Stomach smooth muscle (tissue), 2 donors: ENCODE data around the gene MAMSTR.
"Not testable (repeated sequence)": the region's sequence is repeated elsewhere in the genome, so short reads cannot be mapped to it uniquely, and the experiment has no call there.

Source experiments
- H3K27ac ChIP-seq: one replicate; pipeline ENCODE4 v1.7.0; 2013; ENCODE audit warnings: mild to moderate bottlenecking, low read length, inconsistent platforms
- H3K27me3 ChIP-seq, 2 donors: one replicate each; pipeline ENCODE4 v1.7.0; 2013; ENCODE audit warnings: low read length in 2 of 2; ENCODE audit not compliant: insufficient read depth in 2 of 2, control insufficient read depth in 1 of 2
- H3K36me3 ChIP-seq, 2 donors: one replicate each; pipeline ENCODE4 v1.7.0; 2013; ENCODE audit warnings: low read length in 2 of 2; ENCODE audit not compliant: control insufficient read depth in 2 of 2, insufficient read depth in 2 of 2
- H3K4me1 ChIP-seq: one replicate; pipeline ENCODE4 v1.7.0; 2013; ENCODE audit warnings: low read length; ENCODE audit not compliant: control insufficient read depth, insufficient read depth
- H3K4me3 ChIP-seq, 2 donors: one replicate each; pipeline ENCODE4 v1.7.0; 2013; ENCODE audit warnings: low read length in 2 of 2
- H3K9ac ChIP-seq, 2 donors: one replicate each; pipeline ENCODE4 v1.7.0; 2013; ENCODE audit warnings: low read length in 2 of 2, mild to moderate bottlenecking in 1 of 2
- H3K9me3 ChIP-seq, 2 donors: one replicate each; pipeline ENCODE4 v1.7.0; 2013; ENCODE audit warnings: low read length in 2 of 2; ENCODE audit not compliant: control insufficient read depth in 2 of 2
- donor health status: healthy.
- donor health status: Pancreatic carcinoma.

The MAMSTR gene

GRCh38 chr19:48728911-48729664 lies 9.6 kb upstream of the MAMSTR start:
- H3K36me3 ChIP-seq: peaks cover 0 to 2% of the 10 kb centered on the region in 2 donors
- H3K9me3 ChIP-seq: no peaks in the 10 kb centered on the region
- H3K27ac ChIP-seq: no peak overlapping the region
- H3K4me1 ChIP-seq: peaks cover 8% of the 10 kb centered on the region
- H3K4me3 ChIP-seq: peak overlapping the region in 1 of 2 donors; percentile 22
- peaks cover 3 to 4% of the 10 kb centered on the region in 2 donors for H3K27me3 ChIP-seq
- H3K9ac ChIP-seq: no peak overlapping the region

- H3K36me3 ChIP-seq: peaks cover 0 to 2% of the 10 kb centered on the region in 2 donors
- no peaks in the 10 kb centered on the region for H3K9me3 ChIP-seq
- H3K27me3 ChIP-seq: peaks cover 0 to 4% of the 10 kb centered on the region in 2 donors
- H3K9ac ChIP-seq: no peak overlapping the region
- no peak overlapping the region for H3K4me3 ChIP-seq
- H3K27ac ChIP-seq: no peak overlapping the region
- H3K4me1 ChIP-seq: peaks cover 8% of the 10 kb centered on the region
Observed at GRCh38 chr19:48726556-48726955, 7.0 kb upstream of the MAMSTR start.

DNA sequence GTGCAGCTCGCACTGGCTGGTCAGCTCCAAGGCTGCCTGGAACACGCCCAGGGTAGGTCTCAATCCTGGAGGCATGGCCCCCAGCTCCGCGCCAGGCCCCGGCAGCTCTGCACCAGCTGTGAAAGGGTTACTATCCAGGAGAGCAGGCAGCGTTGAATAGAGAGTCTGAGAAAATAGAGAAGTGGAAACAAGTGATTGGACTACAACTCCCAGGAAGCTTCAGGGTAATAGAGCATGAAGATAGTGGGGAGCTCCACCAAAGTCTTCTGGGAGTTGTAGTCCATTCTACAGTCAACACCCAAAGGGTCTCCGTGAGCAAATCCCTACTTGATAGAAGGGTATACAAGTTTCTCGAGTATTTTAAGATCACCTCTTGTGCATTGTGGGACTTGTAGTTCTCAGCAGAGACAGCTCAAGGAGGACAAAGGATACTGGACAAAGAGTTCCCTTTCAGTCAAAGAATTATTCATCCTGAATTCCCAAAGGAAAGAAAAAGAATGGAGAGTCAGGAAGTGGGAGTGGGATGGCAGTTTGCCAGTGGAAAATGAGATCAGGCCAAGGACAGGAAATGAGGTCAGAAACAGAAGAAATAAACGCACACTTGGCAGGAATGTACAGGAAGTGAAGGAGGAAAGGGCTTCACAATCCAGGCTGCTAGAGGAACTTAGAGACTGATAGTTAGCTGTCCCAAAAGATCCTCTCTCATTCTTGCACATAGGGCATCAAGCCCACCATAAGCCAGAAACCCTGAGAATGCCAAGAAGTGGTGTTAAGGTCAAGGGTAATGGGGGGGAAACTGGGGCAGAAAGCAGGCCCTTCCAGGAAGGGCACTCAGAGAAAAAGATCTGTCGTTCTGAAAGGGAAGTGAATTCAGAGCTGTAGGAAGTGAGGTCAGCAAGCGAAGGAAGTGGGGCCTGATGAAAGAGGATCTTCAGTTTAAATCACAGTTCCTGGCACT lies 5.5 kb upstream of the MAMSTR start:
- Histone ChIP-seq H3K27me3 (peaks cover 0 to 4% of the 10 kb centered on the region in 2 donors), H3K4me1 (peaks cover 12% of the 10 kb centered on the region), H3K9ac (no peak overlapping the region), H3K4me3 (no peak overlapping the region), H3K27ac (peak overlapping the region; percentile 49), H3K36me3 (peaks cover 0 to 2% of the 10 kb centered on the region in 2 donors), H3K9me3 (no peaks in the 10 kb centered on the region)

- no peak overlapping the region for H3K27ac ChIP-seq
- peaks cover 0 to under 1% of the 10 kb centered on the region in 2 donors for H3K36me3 ChIP-seq
- H3K9me3 ChIP-seq: no peaks in the 10 kb centered on the region
- H3K27me3 ChIP-seq: no peaks in the 10 kb centered on the region
- H3K9ac ChIP-seq: no peak overlapping the region
- peaks cover 19% of the 10 kb centered on the region for H3K4me1 ChIP-seq
- H3K4me3 ChIP-seq: no peak overlapping the region
Observed at GRCh38 chr19:48722196-48722708, 2.7 kb upstream of the MAMSTR start.

DNA sequence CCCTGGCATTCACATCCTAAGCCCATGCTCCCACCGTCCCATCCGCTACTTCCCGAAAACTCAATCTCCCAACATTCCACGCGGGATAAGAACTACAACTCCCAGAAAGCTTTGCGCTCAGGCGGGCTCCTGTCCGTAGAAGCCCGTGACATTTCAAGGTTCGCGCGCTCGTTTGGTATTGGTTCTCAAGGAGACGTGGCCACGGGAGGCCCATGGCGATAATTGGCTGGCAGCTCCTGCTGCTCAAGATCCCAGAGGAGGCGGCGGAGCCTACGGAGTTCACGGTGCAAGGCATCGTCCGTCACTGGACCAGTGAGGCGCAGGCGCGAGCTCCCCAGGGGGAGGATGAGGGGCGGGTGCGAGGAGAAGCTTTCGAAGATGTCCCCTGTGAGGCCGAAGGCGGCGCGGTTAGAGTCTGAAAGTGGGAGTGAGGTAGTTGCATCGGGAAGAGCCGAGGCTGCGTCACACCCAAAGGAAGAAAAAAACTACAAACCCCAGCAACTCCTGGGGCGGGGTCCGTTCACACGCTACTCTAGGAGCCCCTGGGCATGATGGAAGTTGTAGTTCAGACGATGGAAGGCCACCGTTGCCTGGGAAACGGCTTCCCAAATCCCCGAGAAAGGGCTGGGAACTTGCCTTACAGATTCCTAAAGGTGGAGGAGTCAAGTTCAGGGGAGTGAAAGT lies 1.2 kb upstream of the MAMSTR start:
- Histone ChIP-seq H3K9me3 (no peaks in the 10 kb centered on the region), H3K36me3 (no peaks in the 10 kb centered on the region), H3K27me3 (no peaks in the 10 kb centered on the region), H3K27ac (peak overlapping the region; percentile 90), H3K4me3 (peak overlapping the region; percentile 80 to 85), H3K4me1 (peaks cover 31% of the 10 kb centered on the region), H3K9ac (peak overlapping the region; percentile 61 to 84)

DNA sequence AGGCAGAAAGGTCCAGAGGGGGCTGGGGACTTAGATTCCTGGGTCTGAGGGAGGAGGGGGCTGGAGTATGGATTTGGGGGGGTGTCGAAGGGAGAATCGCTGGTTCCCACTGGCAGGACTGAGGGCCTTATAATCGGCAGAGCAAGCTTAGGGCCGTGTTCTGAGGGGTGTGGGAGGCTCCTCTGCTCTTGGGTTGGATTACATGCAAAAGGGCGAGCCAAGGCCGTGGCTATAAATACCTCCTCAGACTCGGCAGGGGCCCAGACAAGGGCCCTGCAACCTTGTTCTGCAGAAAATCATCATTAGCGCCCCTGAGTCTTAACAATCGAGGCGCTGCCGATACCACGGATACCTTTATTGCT lies 707 bp upstream of the MAMSTR start:
- Histone ChIP-seq H3K27me3 (no peaks in the 10 kb centered on the region), H3K4me3 (peak overlapping the region; percentile 80 to 85), H3K9me3 (no peaks in the 10 kb centered on the region), H3K36me3 (no peaks in the 10 kb centered on the region), H3K27ac (peak overlapping the region; percentile 90), H3K4me1 (peaks cover 36% of the 10 kb centered on the region), H3K9ac (peak overlapping the region; percentile 21 to 61)

DNA sequence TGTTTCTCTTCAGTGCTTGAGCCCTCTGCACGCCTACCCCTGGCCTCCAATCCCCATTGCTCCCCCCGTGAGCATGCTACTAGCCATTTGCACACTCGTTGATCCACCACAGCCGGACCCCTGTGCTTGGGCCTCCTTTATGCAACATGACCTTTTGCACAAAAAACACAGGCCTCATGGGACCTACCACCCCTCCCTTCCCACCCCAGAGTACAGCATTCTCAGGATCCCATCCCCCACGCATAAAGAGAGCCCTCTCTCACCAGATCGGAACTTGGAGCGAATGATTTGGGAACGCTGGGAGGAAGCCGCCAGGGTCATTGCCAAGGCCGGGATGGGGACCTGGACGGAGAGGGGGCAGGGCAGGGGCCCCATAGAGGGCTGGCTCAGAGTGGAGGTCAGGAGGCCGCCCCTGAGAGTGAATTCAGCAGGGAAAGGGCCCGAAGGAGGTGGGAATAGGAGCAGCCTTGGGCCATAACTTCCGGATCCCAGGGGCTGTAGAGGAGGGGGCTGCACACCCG lies 754 bp downstream of the MAMSTR start:
- no peak overlapping the region for H3K9ac ChIP-seq
- H3K4me1 ChIP-seq: peaks cover 43% of the 10 kb centered on the region
- H3K4me3 ChIP-seq: no peak overlapping the region
- no peaks in the 10 kb centered on the region for H3K27me3 ChIP-seq
- H3K27ac ChIP-seq: no peak overlapping the region
- no peaks in the 10 kb centered on the region for H3K9me3 ChIP-seq
- H3K36me3 ChIP-seq: no peaks in the 10 kb centered on the region

DNA sequence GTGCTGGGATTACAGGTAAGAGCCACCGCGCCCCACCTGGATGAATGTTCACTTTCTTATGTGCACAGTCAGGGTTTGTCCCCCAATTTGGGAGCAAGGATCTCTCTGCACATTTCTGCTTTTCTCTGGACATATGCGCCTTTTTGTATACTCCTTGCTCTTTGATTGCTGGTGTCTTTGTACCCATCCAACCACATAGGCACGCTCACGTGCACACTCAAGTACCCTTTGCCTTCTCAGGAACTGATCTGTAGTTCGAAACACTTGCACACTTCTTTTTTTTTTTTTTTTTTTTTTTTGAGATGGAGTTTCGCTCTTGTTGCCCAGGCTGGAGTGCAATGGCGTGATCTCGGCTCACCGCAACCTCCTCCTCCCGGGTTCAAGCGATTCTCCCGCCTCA lies 1.4 kb downstream of the MAMSTR start:
- H3K9ac ChIP-seq, H3K27ac ChIP-seq, H3K27me3 ChIP-seq, H3K36me3 ChIP-seq, H3K9me3 ChIP-seq, H3K4me3 ChIP-seq: not testable (repeated sequence)
- H3K4me1 ChIP-seq: peaks cover 49% of the 10 kb centered on the region

- Histone ChIP-seq H3K27ac (peak overlapping the region; percentile 55), H3K27me3 (no peaks in the 10 kb centered on the region), H3K36me3 (no peaks in the 10 kb centered on the region), H3K9me3 (no peaks in the 10 kb centered on the region), H3K4me1 (peaks cover 55% of the 10 kb centered on the region), H3K9ac (peak overlapping the region; percentile 29 to 59), H3K4me3 (peak overlapping the region; percentile 55 to 68)
Observed at GRCh38 chr19:48716562-48717291, 2.8 kb downstream of the MAMSTR start.
